Skeletal muscle satellite cell (primary cell): Measurements from ENCODE around the gene MAP3K19.

Experiments
- H3K27me3 ChIP-seq: 2 replicates; pipeline ENCODE4 v1.7.0; 2013; ENCODE audit warnings: low read length; ENCODE audit not compliant: control insufficient read depth, insufficient read depth
- H3K36me3 ChIP-seq: 2 replicates; pipeline ENCODE4 v1.7.0; 2013; ENCODE audit warnings: mild to moderate bottlenecking, control low read depth, low read length; ENCODE audit not compliant: insufficient read depth
- H3K4me1 ChIP-seq: 2 replicates; pipeline ENCODE4 v1.7.0; 2013; ENCODE audit warnings: low read length; ENCODE audit not compliant: control insufficient read depth, insufficient read depth
- H3K4me2 ChIP-seq: 2 replicates; pipeline ENCODE4 v1.7.0; 2013; ENCODE audit warnings: mild to moderate bottlenecking, low read length
- H3K4me3 ChIP-seq: 2 replicates; pipeline ENCODE4 v1.7.0; 2013; ENCODE audit warnings: low read length
- H3K9ac ChIP-seq: 2 replicates; pipeline ENCODE4 v1.7.0; 2013; ENCODE audit warnings: mild to moderate bottlenecking, low read depth, low read length, moderate library complexity
- H3K9me3 ChIP-seq: replicated peaks from 2 replicates; pipeline ENCODE4 v1.7.0; 2013; ENCODE audit warnings: mild to moderate bottlenecking, control low read depth, low read length

MAP3K19 gene

GRCh38 chr2:134946073-134946472 lies 101.2 kb downstream of the MAP3K19 start:
- H3K36me3 ChIP-seq, result peaks cover 55% of the 10 kb centered on the region
- no peaks in the 10 kb centered on the region for H3K4me1 ChIP-seq
- H3K9ac ChIP-seq, result no peak overlapping the region
- H3K27me3 ChIP-seq, result no peaks in the 10 kb centered on the region
- H3K4me2 ChIP-seq, result no peak overlapping the region
- H3K9me3 ChIP-seq, result no peaks in the 10 kb centered on the region
- no peak overlapping the region for H3K4me3 ChIP-seq

DNA sequence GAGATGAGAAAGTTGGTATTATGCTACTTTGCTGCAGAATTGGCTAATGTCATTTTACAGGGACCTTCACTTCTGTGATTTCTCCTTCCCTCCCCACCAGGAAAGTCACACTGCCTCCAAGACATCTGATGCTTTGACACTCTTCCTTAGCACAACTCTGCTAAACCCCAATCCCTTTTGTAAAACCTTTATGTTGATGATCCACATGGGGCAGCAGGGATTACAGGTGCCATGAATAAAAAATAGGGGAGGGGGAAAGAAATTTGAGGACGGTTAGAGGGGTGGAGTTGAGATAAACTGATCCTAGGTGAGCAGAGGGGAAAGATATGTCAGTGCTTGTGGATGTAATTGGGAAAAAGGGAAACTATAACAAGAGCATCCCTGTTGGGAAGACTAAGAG lies 102.3 kb downstream of the MAP3K19 start:
- H3K36me3 ChIP-seq, result peaks cover 55% of the 10 kb centered on the region
- no peak overlapping the region for H3K4me3 ChIP-seq
- no peak overlapping the region for H3K9ac ChIP-seq
- no peaks in the 10 kb centered on the region for H3K27me3 ChIP-seq
- H3K9me3 ChIP-seq, result no peaks in the 10 kb centered on the region
- no peak overlapping the region for H3K4me2 ChIP-seq
- no peaks in the 10 kb centered on the region for H3K4me1 ChIP-seq

DNA sequence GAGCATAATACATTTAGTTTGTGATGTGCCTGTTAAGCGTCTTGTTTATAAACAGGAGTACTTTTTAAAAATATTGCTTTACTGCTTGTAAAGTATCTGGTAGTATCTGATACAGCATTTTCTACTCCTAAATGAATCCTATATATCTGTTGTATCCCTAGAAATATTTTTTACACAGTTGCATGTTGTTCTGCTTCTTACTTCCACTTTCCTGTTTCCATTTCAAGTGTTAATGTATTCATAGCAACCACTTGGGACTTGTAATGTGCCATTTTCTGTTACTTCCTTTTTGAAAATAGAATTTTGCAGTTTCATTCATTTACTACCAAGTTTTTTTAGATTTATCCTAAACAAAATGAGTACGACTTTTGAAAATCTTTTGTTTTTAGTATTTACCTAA lies 103.7 kb downstream of the MAP3K19 start:
- Histone ChIP-seq H3K9me3 (no peaks in the 10 kb centered on the region), H3K4me3 (no peak overlapping the region), H3K4me1 (no peaks in the 10 kb centered on the region), H3K4me2 (no peak overlapping the region), H3K27me3 (no peaks in the 10 kb centered on the region), H3K36me3 (peaks cover 50% of the 10 kb centered on the region), H3K9ac (no peak overlapping the region)

DNA sequence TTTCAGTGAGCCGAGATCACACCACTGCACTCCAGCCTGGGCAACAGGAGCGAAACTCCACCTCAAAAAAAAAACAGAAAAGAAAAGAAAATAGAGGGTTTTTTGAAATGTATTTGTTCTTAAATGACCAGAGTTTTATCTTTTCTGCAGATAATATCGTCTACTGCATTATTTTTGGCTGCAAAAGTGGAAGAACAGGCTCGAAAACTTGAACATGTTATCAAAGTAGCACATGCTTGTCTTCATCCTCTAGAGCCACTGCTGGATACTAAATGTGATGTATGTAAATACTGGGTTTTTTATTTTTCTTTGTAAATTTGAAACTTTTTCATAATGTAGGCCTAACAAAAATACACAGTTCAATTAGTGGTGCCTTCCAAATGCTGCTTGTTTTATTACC lies 110.6 kb downstream of the MAP3K19 start:
- H3K9me3 ChIP-seq, result no peaks in the 10 kb centered on the region
- no peak overlapping the region for H3K9ac ChIP-seq
- no peaks in the 10 kb centered on the region for H3K27me3 ChIP-seq
- peaks cover 11% of the 10 kb centered on the region for H3K4me1 ChIP-seq
- no peak overlapping the region for H3K4me3 ChIP-seq
- H3K36me3 ChIP-seq, result peaks cover 29% of the 10 kb centered on the region
- no peak overlapping the region for H3K4me2 ChIP-seq

DNA sequence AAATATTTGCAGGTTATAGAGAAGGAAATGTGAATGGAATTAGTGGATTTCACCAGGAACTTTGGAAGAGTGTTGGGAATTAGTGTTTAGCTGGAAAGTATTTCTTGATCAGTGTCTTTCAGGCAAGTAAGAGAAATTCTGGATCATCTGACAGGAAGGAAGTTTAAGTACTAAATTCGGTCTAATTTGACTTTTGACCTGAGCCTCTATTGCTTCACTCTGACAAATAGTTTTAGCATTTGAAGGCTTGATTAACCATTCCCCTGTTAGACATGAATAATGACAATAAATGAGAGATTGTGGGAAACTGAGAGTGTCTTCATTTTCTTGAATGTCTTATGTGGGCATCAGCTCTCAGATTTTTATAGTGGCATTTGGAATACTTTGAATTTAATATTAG lies 112.6 kb downstream of the MAP3K19 start:
- H3K9ac ChIP-seq, result no peak overlapping the region

DNA sequence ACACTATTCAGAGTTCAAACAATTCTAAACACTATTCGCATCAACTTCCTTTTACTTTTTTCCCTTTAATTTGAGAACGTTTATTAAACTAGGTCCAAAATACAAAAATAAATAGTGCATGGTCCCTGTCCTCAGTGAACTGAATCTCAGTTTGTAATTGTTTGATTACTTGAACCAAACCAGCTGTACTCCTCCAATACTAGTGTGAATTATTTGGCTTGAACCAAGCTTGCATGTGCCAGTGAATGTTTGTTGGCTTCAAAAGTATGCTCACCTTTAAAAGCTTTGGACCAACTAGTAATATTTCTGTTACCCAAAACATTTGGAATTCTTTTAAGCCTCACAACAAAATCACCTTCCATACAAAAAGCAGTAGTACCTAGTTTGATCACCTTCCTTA lies 113.1 kb downstream of the MAP3K19 start:
- no peak overlapping the region for H3K9ac ChIP-seq
- H3K27me3 ChIP-seq, result no peaks in the 10 kb centered on the region
- H3K36me3 ChIP-seq, result peaks cover 14% of the 10 kb centered on the region
- no peak overlapping the region for H3K4me2 ChIP-seq
- H3K4me1 ChIP-seq, result peaks cover 11% of the 10 kb centered on the region
- H3K4me3 ChIP-seq, result no peak overlapping the region
- no peaks in the 10 kb centered on the region for H3K9me3 ChIP-seq

More for the DNA sequence above, 112.6 kb downstream of the MAP3K19 start:
- Histone ChIP-seq H3K4me2 (no peak overlapping the region), H3K27me3 (no peaks in the 10 kb centered on the region), H3K4me1 (peaks cover 11% of the 10 kb centered on the region), H3K9me3 (no peaks in the 10 kb centered on the region), H3K36me3 (peaks cover 14% of the 10 kb centered on the region), H3K4me3 (no peak overlapping the region)

- peaks cover 11% of the 10 kb centered on the region for H3K4me1 ChIP-seq
- no peak overlapping the region for H3K4me3 ChIP-seq
- H3K9ac ChIP-seq, result no peak overlapping the region
- H3K27me3 ChIP-seq, result no peaks in the 10 kb centered on the region
- H3K4me2 ChIP-seq, result no peak overlapping the region
- no peaks in the 10 kb centered on the region for H3K9me3 ChIP-seq
- peaks cover 14% of the 10 kb centered on the region for H3K36me3 ChIP-seq
Measured at GRCh38 chr2:134933732-134934131, 113.5 kb downstream of the MAP3K19 start.

GRCh38 chr2:134932864-134933526 lies 114.3 kb downstream of the MAP3K19 start:
- peaks cover 11% of the 10 kb centered on the region for H3K4me1 ChIP-seq
- no peak overlapping the region for H3K9ac ChIP-seq
- no peaks in the 10 kb centered on the region for H3K9me3 ChIP-seq
- peaks cover 14% of the 10 kb centered on the region for H3K36me3 ChIP-seq
- H3K4me2 ChIP-seq, result no peak overlapping the region
- H3K27me3 ChIP-seq, result no peaks in the 10 kb centered on the region
- no peak overlapping the region for H3K4me3 ChIP-seq

- H3K4me1 ChIP-seq, result peaks cover 18% of the 10 kb centered on the region
- no peaks in the 10 kb centered on the region for H3K27me3 ChIP-seq
- peak overlapping the region; percentile 32 for H3K4me2 ChIP-seq
- no peak overlapping the region for H3K4me3 ChIP-seq
- no peak overlapping the region for H3K9ac ChIP-seq
- peaks cover 8% of the 10 kb centered on the region for H3K36me3 ChIP-seq
- no peaks in the 10 kb centered on the region for H3K9me3 ChIP-seq
Measured at GRCh38 chr2:134927195-134927594, 120.1 kb downstream of the MAP3K19 start.

DNA sequence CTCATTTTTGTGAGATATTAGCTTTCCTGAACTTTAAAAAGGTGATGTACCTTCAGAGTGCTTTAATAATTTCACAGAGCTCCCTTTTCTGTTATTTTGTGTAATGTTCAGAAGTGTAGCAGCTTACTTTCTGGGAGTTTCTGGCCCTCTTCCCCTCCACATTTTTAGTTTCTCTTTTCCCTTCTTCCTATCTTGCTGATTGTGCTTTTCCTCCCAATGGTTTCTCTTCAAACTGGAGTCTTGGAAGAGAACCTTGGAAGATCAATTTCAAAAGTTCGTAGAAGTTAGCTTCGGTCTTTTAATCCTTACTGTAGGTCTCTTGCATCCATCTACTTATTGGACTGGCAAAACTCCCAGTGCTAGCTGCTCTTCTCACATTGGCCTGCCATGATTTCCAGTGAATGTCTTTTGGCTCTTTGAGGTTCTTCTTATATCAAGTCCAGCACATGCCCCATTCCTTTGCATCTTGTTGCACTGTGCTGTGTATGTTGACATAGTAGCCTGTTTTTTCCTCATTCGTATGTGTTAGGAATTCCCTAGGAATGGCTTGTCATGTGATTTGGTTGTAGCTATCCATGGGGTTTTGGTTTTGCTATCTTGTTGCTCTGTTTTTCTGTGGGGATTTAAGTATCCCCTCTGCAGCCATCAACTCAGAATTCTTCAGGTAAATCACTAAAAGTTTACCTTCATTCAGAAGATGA lies 120.9 kb downstream of the MAP3K19 start:
- Histone ChIP-seq H3K9me3 (no peaks in the 10 kb centered on the region), H3K4me2 (peak overlapping the region; percentile 14), H3K9ac (no peak overlapping the region), H3K4me3 (no peak overlapping the region), H3K4me1 (peaks cover 22% of the 10 kb centered on the region), H3K36me3 (peaks cover 6% of the 10 kb centered on the region), H3K27me3 (no peaks in the 10 kb centered on the region)

DNA sequence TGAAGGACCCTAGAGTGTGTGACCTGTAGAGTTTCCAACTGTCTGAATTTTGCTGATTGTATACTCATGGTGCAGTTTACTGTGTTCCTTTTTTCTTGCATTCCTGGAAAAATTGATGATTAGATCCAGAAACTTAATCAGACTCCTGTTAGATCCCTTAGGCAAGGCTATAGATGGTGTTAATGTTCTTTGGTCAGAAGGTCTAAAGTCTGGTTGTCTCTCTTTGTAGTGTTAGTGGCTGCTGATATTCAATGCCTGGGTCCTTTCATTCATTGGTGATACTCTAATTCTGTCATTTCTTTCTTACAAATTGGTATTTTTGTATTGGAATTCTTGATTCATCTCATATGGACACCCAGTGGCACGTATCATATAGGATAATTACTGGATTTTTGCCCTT lies 122.3 kb downstream of the MAP3K19 start:
- no peak overlapping the region for H3K4me3 ChIP-seq
- peaks cover 28% of the 10 kb centered on the region for H3K4me1 ChIP-seq

More for the DNA sequence above, 122.3 kb downstream of the MAP3K19 start:
- H3K36me3 ChIP-seq, result peaks cover 6% of the 10 kb centered on the region
- no peak overlapping the region for H3K9ac ChIP-seq
- H3K4me2 ChIP-seq, result no peak overlapping the region
- H3K27me3 ChIP-seq, result no peaks in the 10 kb centered on the region
- no peaks in the 10 kb centered on the region for H3K9me3 ChIP-seq
